HG03066 (cell line): ENCODE measurements around the gene SPEM2.
"Not testable (repeated sequence)": the region's sequence is repeated elsewhere in the genome, so short reads cannot be mapped to it uniquely, and the experiment has no call there.

Experiments
- ATAC-seq: cut with Tn5 transposase; IDR thresholded peaks from one replicate; pipeline ENCODE4 v1.9.1; 2021; ENCODE audit warnings: low read depth; ENCODE audit not compliant: unreplicated experiment

The SPEM2 gene

GRCh38 chr17:7468290-7468689 is 42.9 kb downstream of the SPEM2 start:
- ATAC-seq = no peak

GRCh38 chr17:7468804-7469389 is 43.5 kb downstream of the SPEM2 start:
- no peak for ATAC-seq

GRCh38 chr17:7469843-7470242 is 44.4 kb downstream of the SPEM2 start:
- not testable (repeated sequence) for ATAC-seq

- not testable (repeated sequence) for ATAC-seq
Measured at GRCh38 chr17:7470457-7470973, 45.1 kb downstream of the SPEM2 start.

GRCh38 chr17:7471729-7472128 is 46.3 kb downstream of the SPEM2 start:
- no peak for ATAC-seq

GRCh38 chr17:7474767-7475166 is 49.4 kb downstream of the SPEM2 start:
- not testable (repeated sequence) for ATAC-seq

- ATAC-seq = no peak
Measured at GRCh38 chr17:7475764-7476422, 50.5 kb downstream of the SPEM2 start.

- no peak for ATAC-seq
Measured at GRCh38 chr17:7476494-7476893, 51.1 kb downstream of the SPEM2 start.

GRCh38 chr17:7476951-7477350 is 51.5 kb downstream of the SPEM2 start:
- no peak for ATAC-seq
